ENCODE results near the gene TFAP2A. TPM values are rescaled to one million over a fixed set of nuclear protein-coding genes. Genes with fewer than 3 reads are reported as not detected.

TFAP2A gene
- total RNA-seq (2014; rRNA removed; shearing (Covaris generic)): 8.3 and 10.6 TPM in 2 replicates

- Histone ChIP-seq H3K36me3 (no peaks in the 10 kb centered on the region), H3K9me3 (replicated peaks) (no peaks in the 10 kb centered on the region), H3K27ac (no peak within 1 kb of the TSS), H3K4me3 (no peak within 1 kb of the TSS), H3K4me1 (no peaks in the 10 kb centered on the region), H3K27me3 (no peaks in the 10 kb centered on the region)
- no peak for DNase-seq
These were observed at the start of gene TFAP2A for GRCh38 chr6:10414756-10415616. Gene TFAP2A, minus strand, starts transcription at chr6:10415074. Its CDS starts 83 bp downstream, at chr6:10414991.

- no peak for DNase-seq
- Histone ChIP-seq H3K4me1 (no peaks in the 10 kb centered on the region), H3K27ac (no peak overlapping the region), H3K27me3 (no peaks in the 10 kb centered on the region), H3K9me3 (replicated peaks) (no peaks in the 10 kb centered on the region), H3K4me3 (no peak overlapping the region), H3K36me3 (no peaks in the 10 kb centered on the region)
These were observed 48.9 kb upstream of the TFAP2A start for GRCh38 chr6:10463491-10464481.

- H3K4me1 ChIP-seq: no peaks in the 10 kb centered on the region
These were observed 48.2 kb upstream of the TFAP2A start for GRCh38 chr6:10463040-10463439.

GRCh38 chr6:10461850-10462249 is 47.0 kb upstream of the TFAP2A start:
- no peaks in the 10 kb centered on the region for H3K27me3 ChIP-seq
- no peak overlapping the region for H3K4me3 ChIP-seq
- no peaks in the 10 kb centered on the region for H3K4me1 ChIP-seq
- DNase-seq: no peak
- H3K27ac ChIP-seq: no peak overlapping the region
- no peaks in the 10 kb centered on the region for H3K36me3 ChIP-seq
- H3K9me3 ChIP-seq (replicated peaks): no peaks in the 10 kb centered on the region

More at GRCh38 chr6:10463040-10463439, 48.2 kb upstream of the TFAP2A start:
- no peak for DNase-seq
- no peaks in the 10 kb centered on the region for H3K27me3 ChIP-seq
- no peaks in the 10 kb centered on the region for H3K36me3 ChIP-seq
- H3K9me3 ChIP-seq (replicated peaks): no peaks in the 10 kb centered on the region
- H3K4me3 ChIP-seq: no peak overlapping the region
- no peak overlapping the region for H3K27ac ChIP-seq

- H3K27ac ChIP-seq: no peak overlapping the region
- no peaks in the 10 kb centered on the region for H3K27me3 ChIP-seq
- no peak overlapping the region for H3K4me3 ChIP-seq
- H3K9me3 ChIP-seq (replicated peaks): no peaks in the 10 kb centered on the region
- no peaks in the 10 kb centered on the region for H3K36me3 ChIP-seq
- no peaks in the 10 kb centered on the region for H3K4me1 ChIP-seq
- DNase-seq: no peak
These were observed 45.2 kb upstream of the TFAP2A start for GRCh38 chr6:10460096-10460495.

- DNase-seq: no peak
- H3K36me3 ChIP-seq: no peaks in the 10 kb centered on the region
- H3K4me1 ChIP-seq: no peaks in the 10 kb centered on the region
- H3K4me3 ChIP-seq: no peak overlapping the region
- no peaks in the 10 kb centered on the region for H3K27me3 ChIP-seq
- no peaks in the 10 kb centered on the region for H3K9me3 ChIP-seq (replicated peaks)
- H3K27ac ChIP-seq: no peak overlapping the region
These were observed 43.4 kb upstream of the TFAP2A start for GRCh38 chr6:10458287-10458686.

- Histone ChIP-seq H3K9me3 (replicated peaks) (no peaks in the 10 kb centered on the region), H3K27ac (no peak overlapping the region), H3K4me1 (no peaks in the 10 kb centered on the region), H3K27me3 (no peaks in the 10 kb centered on the region), H3K4me3 (no peak overlapping the region), H3K36me3 (no peaks in the 10 kb centered on the region)
- DNase-seq: no peak
These were observed 38.7 kb upstream of the TFAP2A start for GRCh38 chr6:10453596-10453995.

- no peak overlapping the region for H3K27ac ChIP-seq
These were observed 37.1 kb upstream of the TFAP2A start for GRCh38 chr6:10451828-10452509.

GRCh38 chr6:10451394-10451793 is 36.5 kb upstream of the TFAP2A start:
- H3K36me3 ChIP-seq: no peaks in the 10 kb centered on the region
- no peak for DNase-seq
- no peaks in the 10 kb centered on the region for H3K9me3 ChIP-seq (replicated peaks)
- no peak overlapping the region for H3K4me3 ChIP-seq
- H3K4me1 ChIP-seq: no peaks in the 10 kb centered on the region
- no peaks in the 10 kb centered on the region for H3K27me3 ChIP-seq
- H3K27ac ChIP-seq: no peak overlapping the region

More at GRCh38 chr6:10451828-10452509, 37.1 kb upstream of the TFAP2A start:
- Histone ChIP-seq H3K36me3 (no peaks in the 10 kb centered on the region), H3K9me3 (replicated peaks) (no peaks in the 10 kb centered on the region), H3K4me1 (no peaks in the 10 kb centered on the region), H3K27me3 (no peaks in the 10 kb centered on the region), H3K4me3 (no peak overlapping the region)
- no peak for DNase-seq

- H3K4me1 ChIP-seq: no peaks in the 10 kb centered on the region
- no peaks in the 10 kb centered on the region for H3K9me3 ChIP-seq (replicated peaks)
- no peak overlapping the region for H3K27ac ChIP-seq
- no peak overlapping the region for H3K4me3 ChIP-seq
- no peaks in the 10 kb centered on the region for H3K27me3 ChIP-seq
- no peak for DNase-seq
- no peaks in the 10 kb centered on the region for H3K36me3 ChIP-seq
These were observed 34.9 kb upstream of the TFAP2A start for GRCh38 chr6:10449751-10450150.

GRCh38 chr6:10448096-10448495 is 33.2 kb upstream of the TFAP2A start:
- H3K9me3 ChIP-seq (replicated peaks): no peaks in the 10 kb centered on the region
- no peak overlapping the region for H3K27ac ChIP-seq

GRCh38 chr6:10446548-10446947 is 31.7 kb upstream of the TFAP2A start:
- Histone ChIP-seq H3K27ac (no peak overlapping the region), H3K27me3 (no peaks in the 10 kb centered on the region), H3K36me3 (no peaks in the 10 kb centered on the region), H3K4me1 (no peaks in the 10 kb centered on the region), H3K9me3 (replicated peaks) (no peaks in the 10 kb centered on the region), H3K4me3 (no peak overlapping the region)
- no peak for DNase-seq

More at GRCh38 chr6:10448096-10448495, 33.2 kb upstream of the TFAP2A start:
- no peaks in the 10 kb centered on the region for H3K4me1 ChIP-seq
- H3K27me3 ChIP-seq: no peaks in the 10 kb centered on the region
- DNase-seq: no peak
- H3K4me3 ChIP-seq: no peak overlapping the region
- no peaks in the 10 kb centered on the region for H3K36me3 ChIP-seq

GRCh38 chr6:10441655-10442009 is 26.8 kb upstream of the TFAP2A start:
- Histone ChIP-seq H3K27ac (no peak overlapping the region), H3K36me3 (no peaks in the 10 kb centered on the region), H3K27me3 (no peaks in the 10 kb centered on the region), H3K4me3 (no peak overlapping the region), H3K4me1 (no peaks in the 10 kb centered on the region), H3K9me3 (replicated peaks) (no peaks in the 10 kb centered on the region)
- DNase-seq: no peak

GRCh38 chr6:10441004-10441654 is 26.3 kb upstream of the TFAP2A start:
- no peaks in the 10 kb centered on the region for H3K4me1 ChIP-seq
- no peaks in the 10 kb centered on the region for H3K36me3 ChIP-seq
- H3K27me3 ChIP-seq: no peaks in the 10 kb centered on the region
- no peak for DNase-seq
- H3K27ac ChIP-seq: no peak overlapping the region
- H3K4me3 ChIP-seq: no peak overlapping the region
- H3K9me3 ChIP-seq (replicated peaks): no peaks in the 10 kb centered on the region

Measured in SJCRH30 (cell line).